Left colon (tissue), 2 donors: Measurements from ENCODE around the gene STAMBPL1. TPM values are rescaled to one million over a fixed set of nuclear protein-coding genes. Genes with fewer than 3 reads are reported as not detected.

Source experiments
- ATAC-seq: fragments of 200-7000 bp; cut with Tn5 transposase; one replicate; pipeline ENCODE4 v1.9.1; 2020; ENCODE audit warnings: mild to moderate bottlenecking, moderate library complexity
- DNase-seq, 2 donors: peaks; one replicate each; pipeline ENCODE4 v3.0.0-alpha.2; 2020
- intact Hi-C, 2 donors: fragments of 100-400 bp; cut with DNase I in 1 of 2; cut with micrococcal nuclease in 1 of 2; formaldehyde crosslinking; loops; one replicate each; pipeline versions ENCODE4 v1.11.2 to v1.14.0; 2022; cut with DNase I, micrococcal nuclease
- total RNA-seq, 2 donors: library from RNA; stranded (reverse); fragmentation: NEBNext Ultra II Directional; extraction: Animal tissue kit (Norgen Biotek cat#: 25700); gene quantifications; one replicate each; pipeline ENCODE4 v1.2.1, GENCODE V29; 2021
- donor health status: DM: no; HTN: no; CAD: no.
- donor health status: DM: yes; HTN: yes; CAD: no.

The STAMBPL1 gene
- total RNA-seq, 2 donors from 2014 or later, result 14.8 to 22.4 TPM

GRCh38 chr10:88933564-88933963 lies 53.5 kb downstream of the STAMBPL1 start:
- no peak for DNase-seq
- ATAC-seq, result no peak
- intact Hi-C loops, result loop anchor here (2.0 to 10.0 kb wide), 3 partner anchors 99 to 284 kb away; no protein-coding TSS in a partner anchor

GRCh38 chr10:88934900-88935672 lies 55.0 kb downstream of the STAMBPL1 start:
- DNase-seq (peak; percentile 79 to 80), ATAC-seq (peak; percentile 76)
- intact Hi-C loops, result loop anchor here (2.0 to 10.0 kb wide), 4 partner anchors 52 to 282 kb away; no protein-coding TSS in a partner anchor

DNA sequence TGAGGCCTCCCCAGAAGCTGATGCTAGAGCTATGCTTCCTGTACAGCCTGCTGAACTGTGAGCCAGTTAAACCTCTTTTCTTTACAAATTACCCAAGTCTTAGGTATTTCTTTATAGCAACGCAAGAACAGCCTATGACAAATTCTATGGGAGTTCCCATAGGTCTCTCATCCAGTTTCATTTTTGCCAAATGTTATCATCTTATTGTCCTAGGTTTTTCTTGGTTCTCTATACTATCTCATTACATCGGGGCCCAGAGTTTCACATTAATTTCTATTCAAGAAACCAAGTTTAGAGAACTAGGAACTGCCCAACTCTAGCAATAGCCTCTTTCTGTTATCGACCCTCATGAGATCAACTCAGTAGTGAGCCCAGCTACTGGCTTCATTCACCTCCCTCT lies 56.6 kb downstream of the STAMBPL1 start:
- intact Hi-C loops, result loop anchor here in 1 of 2 donors (5.0 to 10.0 kb wide), 2 partner anchors 51 to 102 kb away; no protein-coding TSS in a partner anchor
- no peak for DNase-seq
- ATAC-seq, result no peak

GRCh38 chr10:88938039-88938438 lies 58.0 kb downstream of the STAMBPL1 start:
- intact Hi-C loops, result loop anchor here in 1 of 2 donors (5.0 to 10.0 kb wide), 2 partner anchors 49 to 103 kb away; no protein-coding TSS in a partner anchor
- no peak for ATAC-seq

DNA sequence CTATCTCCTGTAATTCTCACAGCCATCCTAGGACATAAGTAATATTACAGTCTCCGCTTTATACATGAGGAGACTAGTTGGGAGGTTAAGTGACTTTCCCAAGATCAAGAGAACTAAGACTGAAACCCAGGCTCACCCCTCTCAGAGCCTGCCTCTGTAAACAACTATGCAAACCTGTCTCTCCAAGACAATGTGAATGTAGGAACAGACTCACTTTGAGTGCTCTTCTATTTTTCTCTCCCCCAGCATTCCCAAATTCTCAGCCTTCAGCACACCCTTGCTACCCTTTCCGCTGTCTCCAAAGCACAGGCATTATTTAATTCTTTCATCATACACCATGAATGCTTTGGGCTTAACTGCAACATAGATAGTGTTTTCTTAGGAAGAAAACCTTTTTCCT lies 58.9 kb downstream of the STAMBPL1 start:
- intact Hi-C loops, result loop anchor here in 1 of 2 donors (5.0 to 10.0 kb wide), 2 partner anchors 48 to 104 kb away; no protein-coding TSS in a partner anchor
- DNase-seq, result no peak
- ATAC-seq, result no peak

More at GRCh38 chr10:88938039-88938438, 58.0 kb downstream of the STAMBPL1 start:
- no peak for DNase-seq

DNA sequence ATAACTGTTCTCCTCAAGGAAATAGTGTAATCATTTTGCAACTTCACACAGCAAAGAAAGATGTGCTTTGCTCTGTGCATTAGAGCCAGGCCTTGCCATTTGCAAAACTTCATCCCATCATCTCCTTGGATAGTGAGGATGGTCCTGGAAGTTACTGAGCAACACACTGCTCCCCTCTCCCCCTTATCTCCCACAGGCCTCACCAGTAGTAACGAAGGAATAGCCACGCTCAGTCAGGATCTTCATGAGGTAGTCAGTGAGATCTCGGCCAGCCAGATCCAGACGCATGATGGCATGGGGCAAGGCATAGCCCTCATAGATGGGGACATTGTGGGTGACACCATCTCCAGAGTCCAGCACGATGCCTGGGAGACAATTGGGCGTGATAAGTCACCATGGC lies 61.0 kb downstream of the STAMBPL1 start:
- intact Hi-C loops, result no loop called here
- ATAC-seq (no peak), DNase-seq (no peak)

DNA sequence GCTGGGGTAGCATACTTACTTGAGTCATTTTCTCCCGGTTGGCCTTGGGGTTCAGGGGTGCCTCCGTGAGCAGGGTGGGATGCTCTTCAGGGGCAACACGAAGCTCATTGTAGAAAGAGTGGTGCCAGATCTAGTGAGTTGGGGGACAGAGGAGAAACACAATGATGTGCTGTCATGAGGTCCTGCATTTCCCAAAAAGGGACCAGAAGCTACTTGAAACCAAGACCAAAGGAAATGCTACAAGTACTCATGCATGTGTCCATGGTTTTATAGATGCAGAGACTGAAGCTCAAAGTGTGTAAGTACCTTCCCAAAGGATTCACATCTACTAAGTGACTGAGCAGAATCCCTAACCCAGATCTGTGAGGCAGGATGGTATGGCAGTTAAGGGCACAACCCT lies 63.7 kb downstream of the STAMBPL1 start:
- intact Hi-C loops, result no loop called here
- no peak for DNase-seq
- no peak for ATAC-seq

- DNase-seq (no peak), ATAC-seq (no peak)
- intact Hi-C loops, result no loop called here
These were observed 64.8 kb downstream of the STAMBPL1 start for GRCh38 chr10:88944813-88945212.

DNA sequence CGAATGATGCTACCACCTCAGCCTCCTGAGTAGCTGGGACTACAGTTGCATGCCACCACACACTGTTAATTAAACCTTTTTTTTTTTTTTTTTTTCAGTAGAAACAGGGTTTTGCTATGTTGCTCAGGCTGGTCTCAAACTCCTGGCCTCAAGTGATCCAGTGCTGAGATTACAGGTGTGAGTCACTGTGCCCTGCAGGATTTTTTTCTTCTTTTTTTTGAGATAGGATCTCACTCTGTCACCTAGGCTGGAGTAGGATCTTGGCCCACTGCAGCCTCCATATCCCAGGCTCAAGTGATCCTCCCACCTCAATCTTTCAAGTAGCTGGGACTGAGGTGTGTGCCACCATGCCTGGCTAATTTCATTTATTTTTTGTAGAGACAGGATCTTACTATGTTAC lies 66.2 kb downstream of the STAMBPL1 start:
- no peak for ATAC-seq
- intact Hi-C loops, result no loop called here

GRCh38 chr10:88946965-88947590 lies 67.0 kb downstream of the STAMBPL1 start:
- ATAC-seq, result no peak
- no peak for DNase-seq
- intact Hi-C loops, result no loop called here

More for the DNA sequence above, 66.2 kb downstream of the STAMBPL1 start:
- DNase-seq, result no peak

GRCh38 chr10:88949051-88949450 lies 69.0 kb downstream of the STAMBPL1 start:
- intact Hi-C loops, result no loop called here
- ATAC-seq (no peak), DNase-seq (no peak)

GRCh38 chr10:88949912-88950837 lies 70.1 kb downstream of the STAMBPL1 start:
- DNase-seq, result no peak
- ATAC-seq, result no peak
- intact Hi-C loops, result no loop called here

GRCh38 chr10:88952647-88953111 lies 72.6 kb downstream of the STAMBPL1 start, which contains the start of gene ACTA2:
Gene ACTA2, minus strand, starts transcription at chr10:88952773. Its CDS starts 3,843 bp downstream, at chr10:88948930.
- intact Hi-C loops, result no loop called here
- ATAC-seq (peak; percentile 42), DNase-seq (peak; percentile 46 to 67)

- intact Hi-C loops, result no loop called here
- no peak for DNase-seq
- ATAC-seq, result no peak
These were observed 73.6 kb downstream of the STAMBPL1 start for GRCh38 chr10:88953662-88954061.

- DNase-seq, result no peak
- no peak for ATAC-seq
- intact Hi-C loops, result no loop called here
These were observed 74.5 kb downstream of the STAMBPL1 start for GRCh38 chr10:88954458-88955083.

DNA sequence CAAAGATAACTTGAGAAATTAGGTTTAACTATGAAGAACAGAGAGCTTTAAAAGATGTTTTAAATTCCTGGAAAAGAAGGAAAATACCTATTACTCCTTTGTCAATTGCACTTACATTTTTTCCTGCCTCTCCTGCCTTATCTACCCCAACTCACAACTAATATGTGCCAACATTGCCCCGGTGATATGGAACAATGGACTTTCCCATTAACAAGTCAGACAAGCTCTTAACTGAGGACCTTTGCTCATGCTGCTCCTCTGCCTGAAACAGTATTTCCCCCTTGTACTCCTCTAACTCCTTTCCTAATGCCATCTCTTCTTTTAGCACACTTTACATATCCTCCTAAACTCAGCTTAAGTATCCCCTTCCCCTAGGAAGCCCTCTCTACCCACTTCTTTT lies 77.3 kb downstream of the STAMBPL1 start:
- intact Hi-C loops, result no loop called here
- no peak for ATAC-seq
- DNase-seq, result no peak

- intact Hi-C loops, result no loop called here
- DNase-seq (no peak), ATAC-seq (no peak)
These were observed 78.7 kb downstream of the STAMBPL1 start for GRCh38 chr10:88958721-88959120.

GRCh38 chr10:88960802-88961201 lies 80.8 kb downstream of the STAMBPL1 start:
- DNase-seq, result no peak
- intact Hi-C loops, result no loop called here
- ATAC-seq, result no peak
